ENCODE data around the gene AFF3.

GRCh38 chr2:99514357-99514756 lies 628.0 kb downstream of the AFF3 start:
- TF ChIP-seq, protein P1, sequence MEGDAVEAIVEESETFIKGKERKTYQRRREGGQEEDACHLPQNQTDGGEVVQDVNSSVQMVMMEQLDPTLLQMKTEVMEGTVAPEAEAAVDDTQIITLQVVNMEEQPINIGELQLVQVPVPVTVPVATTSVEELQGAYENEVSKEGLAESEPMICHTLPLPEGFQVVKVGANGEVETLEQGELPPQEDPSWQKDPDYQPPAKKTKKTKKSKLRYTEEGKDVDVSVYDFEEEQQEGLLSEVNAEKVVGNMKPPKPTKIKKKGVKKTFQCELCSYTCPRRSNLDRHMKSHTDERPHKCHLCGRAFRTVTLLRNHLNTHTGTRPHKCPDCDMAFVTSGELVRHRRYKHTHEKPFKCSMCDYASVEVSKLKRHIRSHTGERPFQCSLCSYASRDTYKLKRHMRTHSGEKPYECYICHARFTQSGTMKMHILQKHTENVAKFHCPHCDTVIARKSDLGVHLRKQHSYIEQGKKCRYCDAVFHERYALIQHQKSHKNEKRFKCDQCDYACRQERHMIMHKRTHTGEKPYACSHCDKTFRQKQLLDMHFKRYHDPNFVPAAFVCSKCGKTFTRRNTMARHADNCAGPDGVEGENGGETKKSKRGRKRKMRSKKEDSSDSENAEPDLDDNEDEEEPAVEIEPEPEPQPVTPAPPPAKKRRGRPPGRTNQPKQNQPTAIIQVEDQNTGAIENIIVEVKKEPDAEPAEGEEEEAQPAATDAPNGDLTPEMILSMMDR (IDR thresholded peaks at IDR 0.05; ENCODE audit: low read length): no peak
- TF ChIP-seq EZH2 (IDR thresholded peaks at IDR 0.05; ENCODE audit: borderline replicate concordance, low read length): no peak

Data from OCI-LY1 (cell line).